Measurements from ENCODE around the gene PKP4.

Gene PKP4

DNA sequence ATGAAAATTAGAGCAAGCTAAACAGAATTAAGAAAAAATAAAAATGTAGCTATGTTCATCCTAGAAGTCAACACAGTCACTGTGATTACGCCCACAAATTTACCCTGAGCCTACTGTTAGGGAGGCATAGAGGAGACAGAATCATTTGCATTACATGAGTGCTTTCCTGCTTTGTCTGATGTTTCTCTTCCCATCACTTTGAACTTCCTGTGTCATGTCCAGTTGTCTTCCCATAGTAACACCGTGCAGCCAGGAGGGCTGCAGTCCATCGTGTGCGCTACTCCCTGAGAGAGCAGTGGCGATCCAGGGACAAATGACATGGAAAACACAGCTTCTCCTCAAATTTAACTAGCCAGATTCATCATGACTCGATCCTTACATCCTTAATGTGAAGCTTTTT, 188.5 kb downstream of the PKP4 start:
- DNase-seq (ENCODE audit: extremely low spot score) = no peak
- TF ChIP-seq SUZ12 (IDR thresholded peaks at IDR 0.05) = no peak
- TF ChIP-seq ELF4 (IDR thresholded peaks at IDR 0.05) = no peak
- no peak for TF ChIP-seq SP1 (IDR thresholded peaks at IDR 0.05)
- no peak for TF ChIP-seq ARNT (IDR thresholded peaks at IDR 0.05)
- no peak for TF ChIP-seq TARDBP (IDR thresholded peaks at IDR 0.05)
- TF ChIP-seq FOXM1 (IDR thresholded peaks at IDR 0.05; ENCODE audit: borderline replicate concordance) = no peak
- TF ChIP-seq HDGF (IDR thresholded peaks at IDR 0.05; ENCODE audit: borderline replicate concordance) = no peak
- TF ChIP-seq ZNF384 (IDR thresholded peaks at IDR 0.05) = no peak
- TF ChIP-seq, protein P1, sequence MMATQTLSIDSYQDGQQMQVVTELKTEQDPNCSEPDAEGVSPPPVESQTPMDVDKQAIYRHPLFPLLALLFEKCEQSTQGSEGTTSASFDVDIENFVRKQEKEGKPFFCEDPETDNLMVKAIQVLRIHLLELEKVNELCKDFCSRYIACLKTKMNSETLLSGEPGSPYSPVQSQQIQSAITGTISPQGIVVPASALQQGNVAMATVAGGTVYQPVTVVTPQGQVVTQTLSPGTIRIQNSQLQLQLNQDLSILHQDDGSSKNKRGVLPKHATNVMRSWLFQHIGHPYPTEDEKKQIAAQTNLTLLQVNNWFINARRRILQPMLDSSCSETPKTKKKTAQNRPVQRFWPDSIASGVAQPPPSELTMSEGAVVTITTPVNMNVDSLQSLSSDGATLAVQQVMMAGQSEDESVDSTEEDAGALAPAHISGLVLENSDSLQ (IDR thresholded peaks at IDR 0.05) = no peak
- no peak for TF ChIP-seq L3MBTL2 (conservative IDR thresholded peaks at IDR 0.05)
- TF ChIP-seq NFRKB (IDR thresholded peaks at IDR 0.05) = no peak
- no peak for TF ChIP-seq BHLHE40 (IDR thresholded peaks at IDR 0.05; ENCODE audit: borderline replicate concordance)
- TF ChIP-seq LEF1 (IDR thresholded peaks at IDR 0.05; ENCODE audit: borderline replicate concordance) = no peak
- no peak for TF ChIP-seq FOXA1 (IDR thresholded peaks at IDR 0.05)
- no peak for TF ChIP-seq CTBP1 (IDR thresholded peaks at IDR 0.05; ENCODE audit: borderline replicate concordance)
- no peak for TF ChIP-seq FOXK2 (IDR thresholded peaks at IDR 0.05)
- ChIA-PET POLR2A (no interaction called here), CTCF (no interaction called here)

DNA sequence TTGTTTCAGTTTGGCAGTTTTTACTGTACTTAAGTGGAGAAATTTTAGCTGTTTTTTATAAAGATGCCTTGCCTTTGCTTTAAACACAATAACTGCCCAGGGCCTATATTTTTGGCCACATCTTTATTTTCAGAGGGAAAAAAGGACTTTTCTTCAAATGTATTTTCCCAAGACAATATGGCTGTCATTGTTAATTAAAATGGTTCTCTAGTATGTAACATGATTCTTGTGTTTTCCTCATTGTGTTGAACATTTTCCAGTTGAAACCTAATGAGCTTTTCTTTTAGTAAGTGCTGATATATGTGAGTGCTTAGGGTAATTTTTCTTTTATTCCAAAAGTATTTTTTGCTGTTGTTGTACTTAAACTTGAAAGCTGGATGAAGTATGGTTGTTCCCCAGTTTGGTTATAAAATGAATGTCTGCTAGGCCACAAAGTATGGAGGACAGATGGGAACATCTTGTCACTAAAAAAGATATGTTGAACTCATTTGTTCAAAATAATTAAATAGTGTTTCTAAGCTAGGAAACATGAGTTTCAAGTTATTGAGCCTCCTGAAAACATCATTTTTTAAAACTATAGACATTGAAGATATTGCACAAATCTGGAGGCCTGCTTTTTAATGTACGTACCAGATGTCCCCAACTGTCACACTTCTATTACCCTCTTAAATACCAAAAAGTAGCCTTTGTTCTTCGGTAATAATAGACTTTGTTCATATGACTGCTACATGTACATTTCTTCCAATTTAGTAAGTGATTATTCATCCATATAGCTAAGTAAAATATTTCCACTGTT, 190.9 kb downstream of the PKP4 start:
- ChIA-PET CTCF (interaction anchor here (0.7 to 1.0 kb wide), 2 partner anchors 16 to 39 kb away, joined by 3 to 4 read pairs; no protein-coding TSS in a partner anchor), POLR2A (no interaction called here)
- DNase-seq (ENCODE audit: extremely low spot score) = no peak
- TF ChIP-seq LEF1 (IDR thresholded peaks at IDR 0.05; ENCODE audit: borderline replicate concordance) = no peak
- no peak for TF ChIP-seq TARDBP (IDR thresholded peaks at IDR 0.05)
- TF ChIP-seq SP1 (IDR thresholded peaks at IDR 0.05) = no peak
- TF ChIP-seq HDGF (IDR thresholded peaks at IDR 0.05; ENCODE audit: borderline replicate concordance) = no peak
- no peak for TF ChIP-seq NFRKB (IDR thresholded peaks at IDR 0.05)
- TF ChIP-seq, protein P1 (IDR thresholded peaks at IDR 0.05) = no peak

DNA sequence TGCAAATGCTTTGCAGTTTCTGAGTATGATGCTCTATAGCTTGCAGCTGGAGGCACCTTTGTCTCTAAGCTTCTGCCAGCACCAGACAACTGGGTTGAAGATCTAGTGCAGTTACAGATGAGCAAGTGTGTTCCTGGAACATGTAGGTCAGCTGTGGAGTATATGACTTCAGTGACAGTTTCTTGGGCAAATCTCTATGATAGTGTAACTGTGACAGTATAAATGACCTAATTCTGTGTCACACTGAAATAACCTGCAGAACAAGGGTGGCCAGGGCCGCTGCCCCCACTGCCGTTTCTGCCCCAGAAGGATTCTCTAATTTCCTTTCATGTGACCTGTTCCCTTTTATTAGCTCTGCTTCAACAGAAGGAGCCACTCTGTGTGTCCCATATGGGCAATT, 193.1 kb downstream of the PKP4 start:
- no peak for DNase-seq (ENCODE audit: extremely low spot score)
- no peak for TF ChIP-seq FOXM1 (IDR thresholded peaks at IDR 0.05; ENCODE audit: borderline replicate concordance)
- no peak for TF ChIP-seq L3MBTL2 (conservative IDR thresholded peaks at IDR 0.05)
- no peak for TF ChIP-seq SP1 (IDR thresholded peaks at IDR 0.05)
- TF ChIP-seq ZNF384 (IDR thresholded peaks at IDR 0.05) = no peak
- TF ChIP-seq ELF4 (IDR thresholded peaks at IDR 0.05) = no peak
- TF ChIP-seq HDGF (IDR thresholded peaks at IDR 0.05; ENCODE audit: borderline replicate concordance) = no peak
- TF ChIP-seq FOXA1 (IDR thresholded peaks at IDR 0.05) = no peak
- TF ChIP-seq BHLHE40 (IDR thresholded peaks at IDR 0.05; ENCODE audit: borderline replicate concordance) = no peak
- TF ChIP-seq SUZ12 (IDR thresholded peaks at IDR 0.05) = no peak
- TF ChIP-seq, protein P1 (IDR thresholded peaks at IDR 0.05) = no peak
- no peak for TF ChIP-seq FOXK2 (IDR thresholded peaks at IDR 0.05)
- TF ChIP-seq ARNT (IDR thresholded peaks at IDR 0.05) = no peak
- TF ChIP-seq CTBP1 (IDR thresholded peaks at IDR 0.05; ENCODE audit: borderline replicate concordance) = no peak
- TF ChIP-seq TARDBP (IDR thresholded peaks at IDR 0.05) = no peak
- TF ChIP-seq LEF1 (IDR thresholded peaks at IDR 0.05; ENCODE audit: borderline replicate concordance) = no peak
- TF ChIP-seq NFRKB (IDR thresholded peaks at IDR 0.05) = no peak
- POLR2A ChIA-PET = no interaction called here
- CTCF ChIA-PET = no interaction called here

DNA sequence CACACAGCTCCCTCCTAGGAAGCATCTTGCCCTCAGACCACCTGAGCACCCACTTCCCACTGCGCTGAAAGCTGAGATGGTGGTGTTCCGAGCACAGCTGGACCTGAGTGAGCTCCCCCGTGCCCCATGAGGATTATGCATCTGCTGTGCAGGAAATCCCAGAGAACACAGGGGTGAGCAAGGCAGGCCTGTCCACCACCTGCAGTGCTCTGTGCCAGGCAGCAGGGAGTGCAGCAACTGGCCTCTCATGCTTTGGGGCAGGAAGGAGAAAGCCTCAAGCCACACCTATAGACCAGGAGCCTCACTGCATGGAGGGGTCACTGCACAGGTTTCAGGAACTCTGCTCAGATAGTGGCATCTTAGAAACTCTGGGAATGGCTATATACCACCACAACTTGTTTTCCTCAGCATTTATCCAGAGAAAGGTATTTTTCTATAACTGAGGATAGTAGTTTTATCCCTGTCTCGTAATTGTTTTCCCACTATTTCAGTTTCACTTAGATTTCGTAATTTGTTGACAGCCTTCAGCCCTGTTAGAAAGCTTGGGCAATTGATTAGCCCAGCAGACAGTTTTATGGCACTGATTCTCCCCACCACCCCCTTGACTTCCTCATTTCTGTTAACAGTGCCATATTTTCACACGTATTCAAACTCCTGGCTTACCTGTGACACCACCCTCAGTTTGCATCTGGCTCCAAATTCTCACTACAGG, 194.1 kb downstream of the PKP4 start:
- TF ChIP-seq FOXA1 (IDR thresholded peaks at IDR 0.05) (no peak), TARDBP (IDR thresholded peaks at IDR 0.05) (no peak)
- POLR2A ChIA-PET = no interaction called here
- CTCF ChIA-PET = interaction anchor here (0.5 kb wide), 1 partner anchor 616 kb away, joined by 4 read pairs; no protein-coding TSS in a partner anchor
- no peak for DNase-seq (ENCODE audit: extremely low spot score)

DNA sequence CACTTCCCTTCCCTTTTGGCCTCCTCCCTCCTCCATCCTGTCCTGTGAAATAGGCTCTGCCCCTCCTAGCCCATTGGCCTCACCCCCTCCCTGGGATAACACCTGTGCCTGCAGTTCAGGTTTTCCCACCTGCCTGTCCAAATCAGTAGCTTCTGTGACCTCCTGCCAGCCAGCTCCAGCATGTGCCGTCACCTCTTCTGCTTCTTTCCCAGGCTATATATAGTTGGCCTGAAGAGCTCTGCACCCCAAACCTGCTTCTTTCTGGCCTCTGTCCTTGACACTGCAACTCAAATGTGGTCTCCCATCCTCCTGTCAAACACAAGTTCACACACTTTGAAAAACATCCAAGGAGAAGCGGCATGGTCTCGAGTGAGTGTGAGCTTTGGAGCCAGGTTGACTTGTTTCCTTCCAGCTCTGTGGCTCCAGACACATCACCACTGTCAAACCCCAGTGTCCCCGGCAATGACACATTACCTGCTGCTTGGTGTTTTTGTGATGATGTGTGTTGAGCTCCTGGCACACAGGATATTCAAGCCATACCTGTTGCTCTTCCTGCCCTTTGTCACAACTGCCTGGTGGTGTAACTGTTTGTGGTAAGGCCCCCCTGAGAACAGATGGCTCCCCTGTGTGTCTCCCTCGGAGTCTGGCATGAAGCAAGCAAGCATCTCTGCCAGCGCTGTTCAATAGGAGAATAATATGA, 194.8 kb downstream of the PKP4 start:
- CTCF ChIA-PET = interaction anchor here (0.5 kb wide), 1 partner anchor 617 kb away, joined by 4 read pairs; no protein-coding TSS in a partner anchor
- DNase-seq (ENCODE audit: extremely low spot score) = no peak
- TF ChIP-seq, protein P1 (IDR thresholded peaks at IDR 0.05) = no peak
- POLR2A ChIA-PET = no interaction called here
